Duodenal mucosa (tissue), 2 donors: ENCODE measurements around the gene PLD4.
A peak's percentile ranks its signal among the peaks of the same experiment; 100 is the strongest.

Experiments used
- H3K27ac ChIP-seq: one replicate; pipeline ENCODE4 v1.7.0; 2013; ENCODE audit warnings: low read depth, low read length
- H3K27me3 ChIP-seq, 2 donors: one replicate each; pipeline ENCODE4 v1.7.0; 2013; ENCODE audit warnings: low read length in 2 of 2, control low read depth in 1 of 2; ENCODE audit not compliant: insufficient read depth in 2 of 2, control insufficient read depth in 1 of 2
- H3K36me3 ChIP-seq, 2 donors: one replicate each; pipeline ENCODE4 v1.7.0; 2013; ENCODE audit warnings: low read length in 2 of 2, control low read depth in 1 of 2; ENCODE audit not compliant: insufficient read depth in 2 of 2, control insufficient read depth in 1 of 2
- H3K4me1 ChIP-seq, 2 donors: one replicate each; pipeline ENCODE4 v1.7.0; 2013; ENCODE audit warnings: low read length in 2 of 2, control low read depth in 1 of 2; ENCODE audit not compliant: insufficient read depth in 2 of 2, control insufficient read depth in 1 of 2
- H3K4me3 ChIP-seq, 2 donors: one replicate each; pipeline ENCODE4 v1.7.0; 2013; ENCODE audit warnings: low read length in 2 of 2, low read depth in 1 of 2
- H3K9ac ChIP-seq, 2 donors: one replicate each; pipeline ENCODE4 v1.7.0; 2013; ENCODE audit warnings: low read length in 2 of 2, low read depth in 1 of 2
- H3K9me3 ChIP-seq, 2 donors: one replicate each; pipeline ENCODE4 v1.7.0; 2013; ENCODE audit warnings: low read length in 2 of 2, control low read depth in 1 of 2; ENCODE audit not compliant: control insufficient read depth in 1 of 2

The PLD4 gene

DNA sequence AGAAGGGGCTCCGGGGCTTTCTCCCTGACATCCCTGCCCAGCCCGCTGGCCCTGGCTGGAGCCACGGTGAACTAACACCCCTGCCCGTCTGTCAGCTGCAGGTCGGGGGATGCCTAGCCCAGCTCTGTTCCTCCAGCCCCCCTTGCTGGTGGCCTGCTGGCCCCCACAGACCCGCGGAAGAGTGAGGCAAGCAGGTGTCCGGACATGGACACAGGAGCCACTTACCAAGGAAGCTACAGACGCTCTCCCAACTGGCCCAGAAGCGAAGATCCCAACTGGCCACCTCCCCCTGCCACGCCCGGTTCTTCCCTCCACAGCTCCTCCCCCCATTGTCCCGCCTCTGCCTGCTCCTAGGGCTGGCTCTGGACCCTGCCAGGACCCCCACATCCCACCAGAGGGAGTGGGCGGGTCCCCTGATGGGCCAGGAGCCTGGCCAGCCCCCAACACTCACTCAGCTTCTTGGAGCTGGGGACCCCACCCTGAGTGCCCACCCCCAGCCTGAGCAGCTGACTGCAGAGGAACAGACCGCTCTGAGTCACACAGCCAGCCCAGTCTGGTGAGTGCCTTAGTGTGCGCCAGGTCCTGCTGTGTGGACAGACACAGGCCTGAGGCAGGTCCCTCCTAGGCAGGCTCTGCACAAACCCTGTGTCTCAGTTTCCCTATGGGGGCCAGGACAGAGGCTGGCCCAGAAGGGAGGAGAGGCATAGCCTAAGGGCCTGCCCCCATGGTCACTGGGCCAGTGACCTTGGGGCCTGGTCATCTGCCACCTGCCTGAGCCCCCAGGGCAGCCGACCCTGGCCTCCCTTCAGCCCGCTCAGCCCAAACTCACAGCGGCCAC lies 45.8 kb downstream of the PLD4 start:
- Histone ChIP-seq H3K9ac (no peak overlapping the region), H3K4me1 (peaks cover 40 to 50% of the 10 kb centered on the region in 2 donors)

DNA sequence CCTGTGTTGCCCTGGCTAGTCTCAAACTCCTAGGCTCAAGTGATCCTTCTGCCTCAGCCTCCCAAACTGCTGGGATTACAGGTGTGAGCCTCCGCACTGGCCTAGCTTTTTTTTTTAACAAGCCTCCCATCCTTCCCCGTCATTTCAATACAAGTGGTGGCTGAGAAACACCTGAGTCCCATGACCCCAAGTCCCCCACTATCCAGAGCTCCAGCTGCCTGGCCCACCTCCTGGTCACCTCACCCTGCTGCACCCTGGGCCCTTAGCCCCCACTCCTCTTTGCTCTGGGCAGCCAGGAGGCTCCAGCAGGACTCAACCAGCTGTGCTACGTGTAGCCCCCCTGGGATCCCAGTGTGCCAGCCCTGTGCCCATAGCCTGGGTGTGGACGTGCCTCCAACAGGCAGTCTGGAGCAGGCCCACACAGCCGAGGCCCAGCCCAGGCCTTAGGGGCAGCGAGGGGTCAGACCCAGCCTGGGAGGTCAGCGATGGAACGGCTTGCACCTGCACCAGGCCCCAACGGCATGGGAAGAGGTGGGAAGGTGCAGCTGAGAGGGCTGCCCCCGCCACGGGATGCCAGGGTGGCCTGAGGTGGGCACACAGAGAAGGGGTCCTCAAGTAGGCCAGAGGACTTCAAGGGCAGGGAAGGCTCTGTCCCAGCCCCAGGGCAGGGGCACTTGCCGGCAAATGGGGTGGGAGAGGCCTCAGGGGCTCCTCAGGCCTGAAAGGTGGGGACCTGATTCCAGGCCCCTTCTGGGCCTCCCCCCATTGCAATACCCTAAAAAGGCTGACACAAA lies 47.0 kb downstream of the PLD4 start:
- Histone ChIP-seq H3K27ac (no peak overlapping the region), H3K9ac (no peak overlapping the region), H3K27me3 (peaks cover 35 to 36% of the 10 kb centered on the region in 2 donors), H3K9me3 (no peaks in the 10 kb centered on the region), H3K4me3 (peak overlapping the region in 1 of 2 donors; percentile 25), H3K4me1 (peaks cover 50 to 62% of the 10 kb centered on the region in 2 donors), H3K36me3 (no peaks in the 10 kb centered on the region)

More for the DNA sequence above, 45.8 kb downstream of the PLD4 start:
- Histone ChIP-seq H3K27ac (no peak overlapping the region), H3K36me3 (no peaks in the 10 kb centered on the region), H3K4me3 (no peak overlapping the region), H3K9me3 (no peaks in the 10 kb centered on the region), H3K27me3 (peaks cover 30 to 36% of the 10 kb centered on the region in 2 donors)

DNA sequence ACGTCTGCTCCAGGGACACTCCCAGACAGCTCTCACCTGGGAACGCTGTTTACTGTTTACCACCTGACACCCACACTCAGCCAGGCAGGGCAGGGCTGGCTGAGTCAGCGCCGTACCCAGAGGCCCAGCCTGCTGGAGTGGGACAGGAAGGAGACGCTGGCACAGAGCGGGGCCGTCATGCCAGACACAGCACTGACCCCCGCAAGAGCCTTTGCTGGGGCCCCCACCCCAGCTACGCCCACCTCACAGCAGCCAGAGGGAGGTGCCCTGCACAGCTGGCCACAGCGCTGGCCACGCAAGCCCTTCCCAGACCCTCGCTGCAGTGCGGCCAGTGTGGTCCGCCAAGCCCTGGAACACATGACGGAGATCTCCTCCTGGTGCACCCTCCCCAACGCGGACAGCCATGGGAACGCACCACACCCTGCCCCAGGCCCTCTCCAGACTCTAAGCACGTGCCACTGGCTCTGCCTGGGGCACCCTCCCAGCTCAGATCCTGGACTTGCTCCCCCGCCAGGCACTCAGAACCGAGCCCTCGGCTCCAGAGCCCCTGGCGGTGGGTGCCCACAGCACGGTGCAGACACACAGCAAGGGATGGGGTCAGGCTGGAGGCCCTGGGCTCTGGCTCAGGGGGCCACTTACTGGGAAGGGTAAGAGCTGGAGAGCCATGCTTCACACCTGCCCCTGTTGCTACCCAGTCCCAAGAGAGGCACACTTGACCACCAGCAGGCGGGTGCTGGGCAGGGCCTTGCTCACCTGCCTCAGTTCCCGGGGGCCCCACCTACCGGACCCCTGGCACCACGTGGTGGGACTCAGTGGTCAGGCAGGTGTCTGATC lies 47.8 kb downstream of the PLD4 start:
- no peaks in the 10 kb centered on the region for H3K36me3 ChIP-seq
- peak overlapping the region; percentile 21 to 25 for H3K4me3 ChIP-seq
- peaks cover 37% of the 10 kb centered on the region in 2 donors for H3K27me3 ChIP-seq
- H3K4me1 ChIP-seq, result peaks cover 46 to 62% of the 10 kb centered on the region in 2 donors
- peak overlapping the region; percentile 66 for H3K27ac ChIP-seq
- no peaks in the 10 kb centered on the region for H3K9me3 ChIP-seq
- H3K9ac ChIP-seq, result peak overlapping the region in 1 of 2 donors; percentile 49

DNA sequence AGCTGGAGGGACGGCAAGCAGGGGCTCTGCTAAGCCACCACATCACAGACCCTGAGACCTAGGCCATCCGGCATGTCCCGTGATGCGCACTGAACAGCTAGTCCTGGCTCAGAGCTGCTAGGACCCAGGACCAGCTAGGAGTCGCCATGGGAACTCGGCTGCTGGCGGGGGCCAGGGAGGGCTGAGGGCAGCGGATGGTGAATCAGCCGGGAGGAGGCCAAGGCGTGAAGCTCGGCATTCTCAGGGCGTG lies 48.4 kb downstream of the PLD4 start:
- Histone ChIP-seq H3K9me3 (no peaks in the 10 kb centered on the region), H3K27me3 (peaks cover 35 to 37% of the 10 kb centered on the region in 2 donors), H3K4me1 (peaks cover 45 to 61% of the 10 kb centered on the region in 2 donors), H3K27ac (peak overlapping the region; percentile 39), H3K4me3 (no peak overlapping the region), H3K9ac (peak overlapping the region in 1 of 2 donors; percentile 49), H3K36me3 (no peaks in the 10 kb centered on the region)

DNA sequence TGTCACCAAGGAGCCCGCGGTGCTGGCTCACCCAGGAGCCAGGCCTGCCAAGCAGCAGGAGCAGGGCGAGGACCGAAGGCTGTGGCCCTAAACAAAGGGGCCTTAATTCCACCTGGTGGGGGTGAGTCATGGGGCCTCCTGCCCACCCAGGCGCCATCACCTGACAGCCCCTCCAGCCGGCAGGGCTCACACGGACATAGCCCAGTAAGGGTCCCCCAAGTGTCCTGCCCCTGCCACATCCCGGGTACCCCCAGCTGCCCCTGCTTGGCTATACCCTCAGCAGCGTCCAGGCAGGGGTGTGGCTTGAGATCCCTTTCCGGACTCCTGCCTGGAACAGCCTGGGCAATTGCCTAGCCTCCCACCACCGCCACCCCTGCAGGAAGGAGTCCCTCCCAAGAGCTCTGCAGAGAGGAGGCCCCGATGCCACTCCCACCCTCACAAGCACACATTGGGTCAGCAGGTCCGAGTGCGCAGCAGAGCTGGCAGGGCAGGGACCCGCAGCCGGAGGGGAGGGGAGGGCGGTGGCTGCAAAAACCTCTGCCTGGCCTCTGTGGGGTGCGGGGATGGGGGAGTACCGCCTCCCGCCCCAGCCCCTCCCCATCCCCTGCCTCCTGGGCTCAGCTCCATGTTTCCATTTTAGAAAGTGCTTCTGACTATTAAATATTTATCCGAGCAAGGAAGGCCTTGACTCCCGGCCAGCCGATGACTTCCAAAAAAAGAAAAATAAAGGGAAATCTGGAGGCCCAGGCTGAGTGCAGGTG lies 48.9 kb downstream of the PLD4 start:
- Histone ChIP-seq H3K9ac (no peak overlapping the region), H3K4me3 (no peak overlapping the region), H3K9me3 (no peaks in the 10 kb centered on the region), H3K27me3 (peaks cover 30 to 36% of the 10 kb centered on the region in 2 donors), H3K27ac (peak overlapping the region; percentile 3), H3K36me3 (no peaks in the 10 kb centered on the region), H3K4me1 (peaks cover 41 to 56% of the 10 kb centered on the region in 2 donors)

DNA sequence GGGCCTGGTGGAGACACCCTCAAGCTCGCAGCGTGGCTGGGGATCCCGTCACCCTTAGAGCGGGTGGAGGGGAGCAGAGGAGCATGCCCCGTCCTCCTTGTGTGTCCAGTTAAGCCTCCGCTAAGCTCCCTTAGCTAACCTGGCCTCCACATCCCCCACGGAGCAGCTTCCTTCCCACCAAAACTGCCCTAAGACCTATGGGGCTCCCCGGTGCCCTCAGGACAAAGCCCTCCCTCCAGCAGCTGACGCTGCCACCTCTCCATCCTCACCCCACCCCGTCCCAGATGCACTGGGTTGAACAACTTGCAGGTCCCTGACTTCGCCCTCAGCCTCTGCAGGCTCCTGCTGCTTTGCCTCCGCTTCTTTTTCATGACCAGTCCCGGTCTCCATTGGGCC lies 49.5 kb downstream of the PLD4 start:
- Histone ChIP-seq H3K36me3 (no peaks in the 10 kb centered on the region), H3K27me3 (peaks cover 25 to 36% of the 10 kb centered on the region in 2 donors), H3K4me3 (no peak overlapping the region), H3K9me3 (no peaks in the 10 kb centered on the region), H3K27ac (peak overlapping the region; percentile 3), H3K4me1 (peaks cover 39 to 54% of the 10 kb centered on the region in 2 donors), H3K9ac (no peak overlapping the region)

DNA sequence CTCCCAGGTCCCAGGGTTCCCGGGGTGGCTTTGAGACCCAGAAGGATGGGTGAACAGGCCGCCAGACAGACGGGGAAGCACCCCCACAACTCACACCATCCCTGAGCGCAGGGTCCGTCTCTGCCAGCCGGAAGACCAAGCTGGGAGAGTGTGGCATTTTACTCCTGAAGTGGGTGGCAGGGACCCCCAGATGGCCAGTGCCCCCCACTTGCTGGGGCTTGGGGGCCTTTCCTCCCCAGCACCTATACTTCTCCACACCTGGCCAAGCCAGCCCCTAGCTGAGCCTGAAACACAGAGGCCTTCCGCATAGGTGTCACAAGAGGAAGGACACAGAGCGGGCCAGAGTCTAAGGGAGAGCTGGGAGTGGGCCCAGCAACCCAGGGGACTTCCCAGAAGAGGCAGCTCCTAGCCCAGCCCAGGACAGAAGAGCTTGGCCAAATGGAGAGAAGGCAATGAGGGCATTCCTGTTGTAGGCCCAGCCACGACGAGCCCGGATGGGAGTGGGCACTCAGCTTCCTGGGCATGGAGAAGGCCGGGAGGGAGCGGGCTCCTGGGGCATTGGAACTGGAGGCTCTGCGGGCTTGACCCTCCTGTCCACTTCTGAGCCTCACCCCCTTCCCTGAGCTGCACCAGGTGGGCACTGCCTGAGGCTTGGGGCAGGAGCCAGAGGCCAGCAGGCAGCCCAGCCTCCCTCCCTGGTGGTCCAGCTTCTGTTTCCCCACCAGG lies 50.1 kb downstream of the PLD4 start:
- H3K9ac ChIP-seq, result no peak overlapping the region
- no peak overlapping the region for H3K4me3 ChIP-seq
- peaks cover 22 to 34% of the 10 kb centered on the region in 2 donors for H3K27me3 ChIP-seq
- no peak overlapping the region for H3K27ac ChIP-seq
- no peaks in the 10 kb centered on the region for H3K36me3 ChIP-seq
- peaks cover 39 to 54% of the 10 kb centered on the region in 2 donors for H3K4me1 ChIP-seq
- no peaks in the 10 kb centered on the region for H3K9me3 ChIP-seq

DNA sequence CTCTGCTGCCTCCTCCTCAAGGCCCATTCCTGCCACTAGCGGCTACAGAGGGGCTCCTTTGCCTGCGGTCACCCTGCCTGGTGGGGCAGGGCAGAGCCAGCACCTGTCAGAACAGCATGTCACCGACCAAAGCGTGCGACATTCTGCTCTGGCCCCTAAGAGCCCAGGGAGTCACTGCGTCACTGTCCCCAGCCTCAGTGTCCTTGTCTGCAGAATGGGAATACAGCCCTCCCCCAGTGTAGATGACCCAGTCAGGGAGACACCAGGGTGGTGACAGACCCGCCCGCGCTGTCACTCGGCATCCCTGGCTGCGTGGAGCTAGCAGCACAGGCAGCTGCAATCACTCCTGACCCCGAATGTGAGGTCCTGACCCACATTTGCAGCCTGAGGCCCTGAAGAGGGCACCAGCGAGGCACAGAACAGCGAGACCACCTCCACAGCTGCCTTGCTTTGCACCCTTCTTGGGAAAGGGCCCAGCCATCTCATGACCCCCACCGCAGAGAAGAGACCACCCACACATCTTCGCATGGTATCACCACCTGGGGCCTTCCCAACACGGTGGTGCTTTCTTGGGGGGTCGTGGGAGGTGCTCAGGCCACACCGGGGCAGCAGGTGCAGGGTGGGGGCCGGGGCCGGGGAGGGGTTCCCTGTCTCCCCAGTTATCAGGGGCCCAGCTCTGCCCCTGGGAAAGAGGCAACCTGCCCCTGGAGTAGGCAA lies 51.0 kb downstream of the PLD4 start:
- H3K9me3 ChIP-seq, result no peaks in the 10 kb centered on the region
- H3K4me3 ChIP-seq, result no peak overlapping the region
- peaks cover 39 to 54% of the 10 kb centered on the region in 2 donors for H3K4me1 ChIP-seq
- peaks cover 24 to 34% of the 10 kb centered on the region in 2 donors for H3K27me3 ChIP-seq
- no peak overlapping the region for H3K27ac ChIP-seq
- H3K36me3 ChIP-seq, result no peaks in the 10 kb centered on the region
- no peak overlapping the region for H3K9ac ChIP-seq
